ENCODE data around the gene A1BG.

Gene A1BG, protein sequence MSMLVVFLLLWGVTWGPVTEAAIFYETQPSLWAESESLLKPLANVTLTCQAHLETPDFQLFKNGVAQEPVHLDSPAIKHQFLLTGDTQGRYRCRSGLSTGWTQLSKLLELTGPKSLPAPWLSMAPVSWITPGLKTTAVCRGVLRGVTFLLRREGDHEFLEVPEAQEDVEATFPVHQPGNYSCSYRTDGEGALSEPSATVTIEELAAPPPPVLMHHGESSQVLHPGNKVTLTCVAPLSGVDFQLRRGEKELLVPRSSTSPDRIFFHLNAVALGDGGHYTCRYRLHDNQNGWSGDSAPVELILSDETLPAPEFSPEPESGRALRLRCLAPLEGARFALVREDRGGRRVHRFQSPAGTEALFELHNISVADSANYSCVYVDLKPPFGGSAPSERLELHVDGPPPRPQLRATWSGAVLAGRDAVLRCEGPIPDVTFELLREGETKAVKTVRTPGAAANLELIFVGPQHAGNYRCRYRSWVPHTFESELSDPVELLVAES

DNA sequence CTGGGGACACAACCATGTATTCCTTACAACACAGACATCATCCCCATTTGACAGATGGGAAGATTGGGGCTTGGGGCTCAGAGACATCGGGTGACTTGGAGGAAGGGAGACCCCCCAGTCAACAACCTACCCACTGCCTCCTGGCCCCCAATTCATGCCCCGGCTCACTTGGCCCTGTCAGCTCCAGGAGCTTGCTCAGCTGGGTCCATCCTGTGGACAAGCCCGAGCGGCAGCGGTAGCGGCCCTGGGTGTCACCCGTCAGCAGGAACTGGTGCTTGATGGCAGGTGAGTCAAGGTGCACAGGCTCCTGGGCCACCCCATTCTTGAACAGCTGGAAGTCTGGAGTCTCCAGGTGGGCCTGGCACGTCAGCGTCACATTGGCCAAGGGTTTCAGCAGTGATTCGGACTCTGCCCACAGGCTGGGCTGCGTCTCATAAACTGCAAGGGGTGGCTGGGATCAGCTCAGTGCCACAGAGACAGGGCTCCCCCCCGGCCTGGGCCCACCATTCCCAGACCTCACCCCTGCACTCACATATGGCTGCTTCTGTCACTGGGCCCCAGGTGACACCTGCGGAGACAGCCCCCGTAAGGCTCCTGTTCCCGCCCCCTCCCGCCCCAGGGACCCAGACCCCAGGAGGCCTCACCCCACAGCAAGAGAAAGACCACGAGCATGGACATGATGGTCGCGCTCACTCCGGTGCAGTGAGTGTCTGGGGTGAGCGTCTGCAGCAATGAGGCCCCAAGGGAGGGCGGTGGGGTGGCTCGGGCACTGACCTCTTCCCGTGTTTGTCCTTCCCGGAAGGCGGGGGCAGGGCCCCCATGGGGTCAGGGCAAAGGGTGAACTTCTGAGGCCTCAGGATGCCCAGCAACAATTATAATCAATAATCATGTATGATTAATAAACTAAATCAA lies at the start of gene A1BG:
Gene A1BG (minus strand): TSS at position 733 of the 912 bp plus-strand sequence. CDS start 55 bp downstream, at position 678.
- DNase-seq (ENCODE audit: low read depth in 2 of 2) = no peak

DNA sequence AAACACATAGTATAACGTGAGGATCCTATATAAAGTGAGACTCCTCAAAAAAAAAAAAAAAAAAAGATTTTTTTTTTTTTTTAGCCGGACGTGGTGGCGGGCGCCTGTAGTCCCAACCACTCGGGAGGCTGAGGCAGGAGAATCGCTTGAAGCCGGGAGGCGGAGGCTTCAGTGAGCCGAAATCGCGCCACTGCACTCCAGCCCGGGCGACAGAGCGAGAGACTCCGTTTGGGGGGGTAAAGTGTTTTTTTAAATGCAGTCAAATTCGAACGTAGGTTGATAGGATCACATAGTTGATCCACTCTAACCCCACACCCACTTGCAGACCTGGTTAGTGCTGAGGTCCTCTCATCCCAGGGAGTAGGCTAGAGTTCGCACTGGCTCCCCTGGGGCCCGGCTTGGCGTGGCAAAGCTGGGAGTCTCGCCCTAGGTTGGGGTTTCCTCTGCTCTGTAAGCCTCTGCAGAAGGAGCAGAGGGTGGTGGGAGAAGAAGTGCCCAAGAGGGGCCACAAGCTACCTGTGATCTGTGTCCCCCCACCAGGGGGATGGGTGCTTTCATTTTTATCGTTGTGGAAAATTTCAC lies 48.6 kb upstream of the A1BG start:
- DNase-seq (ENCODE audit: low read depth in 2 of 2) = no peak

DNA sequence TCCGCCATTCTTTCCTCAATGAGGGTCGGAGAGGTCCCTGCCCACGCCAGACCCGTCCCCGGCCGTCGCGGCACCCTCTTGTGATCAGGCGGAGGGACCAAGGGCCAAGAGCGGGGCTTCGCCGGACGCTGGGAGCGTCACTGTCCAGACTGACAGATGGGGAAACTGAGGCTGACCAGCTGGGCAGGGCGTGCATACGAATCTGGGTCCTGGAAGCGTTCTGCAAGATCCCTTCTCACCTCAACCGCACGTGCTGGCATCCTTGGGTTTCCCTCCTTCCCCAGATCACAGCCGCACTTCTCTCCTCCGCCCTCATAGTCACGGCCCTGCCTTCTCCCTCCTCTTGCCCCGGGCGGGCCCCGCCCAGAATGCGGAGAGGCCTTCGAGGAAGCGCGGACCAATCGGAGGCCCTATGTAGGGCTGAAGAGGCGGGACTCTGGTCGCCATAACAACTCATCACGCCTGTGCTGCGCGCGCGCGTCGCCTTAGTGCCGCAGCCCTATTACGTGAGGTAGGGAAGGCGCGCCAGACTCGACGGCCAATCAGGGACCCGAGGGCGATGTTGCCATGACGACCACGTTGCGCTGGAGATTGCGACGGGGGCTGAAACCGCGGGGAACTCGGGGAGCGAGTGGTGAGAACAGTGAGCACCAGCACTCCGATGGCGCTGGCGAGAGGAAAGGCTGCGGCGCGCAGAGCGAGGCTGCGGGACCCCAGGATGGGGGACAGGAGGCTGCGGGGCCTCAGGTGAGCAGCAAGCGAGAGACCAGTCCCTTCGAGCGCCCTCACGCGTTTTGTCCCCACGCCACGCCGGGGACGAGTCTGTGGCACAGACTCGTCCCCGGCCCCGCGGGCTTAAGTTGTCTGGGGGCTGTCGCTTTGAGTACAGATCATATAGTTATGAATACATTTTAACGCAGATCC lies 47.9 kb upstream of the A1BG start:
- DNase-seq (ENCODE audit: low read depth in 2 of 2) = peak; percentile 95 to 99

DNA sequence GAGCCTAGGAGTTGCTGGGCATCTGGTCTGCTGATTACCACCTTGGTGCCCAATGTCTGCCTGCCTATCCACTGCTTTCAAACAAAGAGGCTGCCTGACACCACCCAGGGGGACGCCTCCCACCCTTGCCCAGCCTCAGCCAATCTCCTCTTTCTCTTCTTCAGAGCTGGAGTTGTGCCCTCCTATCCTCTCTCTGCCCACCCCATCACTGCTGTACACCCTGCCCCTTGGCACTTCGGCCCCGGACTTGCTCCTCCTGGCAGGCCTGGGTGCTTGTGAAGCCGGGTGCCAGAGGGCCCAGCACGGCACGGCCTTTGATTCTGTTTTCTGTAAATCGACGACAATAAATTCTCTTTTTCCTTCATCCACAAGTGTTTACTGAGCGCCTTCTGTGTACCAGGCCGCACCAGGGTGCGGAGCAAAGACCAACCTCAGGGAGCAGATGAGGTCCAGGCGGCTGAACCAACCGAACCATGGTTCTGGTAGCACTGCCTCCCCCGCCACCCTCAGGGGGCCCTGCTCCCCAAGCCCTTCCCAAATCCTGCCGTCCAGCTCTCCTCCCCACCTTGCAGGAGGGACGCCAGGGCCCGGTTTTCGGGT lies 47.1 kb upstream of the A1BG start:
- no peak for DNase-seq (ENCODE audit: low read depth in 2 of 2)

DNA sequence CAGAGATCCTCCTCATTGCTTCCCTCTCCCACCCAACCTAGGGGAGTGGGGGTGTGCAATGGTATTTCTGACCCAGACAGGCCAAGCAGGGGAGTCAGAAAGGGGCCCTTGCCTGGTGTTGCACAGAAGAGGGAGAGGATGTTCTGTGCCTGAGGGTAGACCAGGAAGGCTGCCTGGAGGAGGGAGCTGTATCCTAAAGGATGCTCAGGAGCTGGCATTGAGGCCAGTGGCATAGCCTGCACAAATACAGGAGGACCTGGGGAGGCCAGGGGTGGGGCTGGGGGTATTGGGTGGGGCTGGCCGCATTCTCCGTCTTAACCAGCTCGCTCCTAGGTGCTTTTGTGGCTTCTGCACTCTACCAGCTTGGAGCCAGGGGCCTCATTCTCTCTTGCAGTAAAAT lies 46.6 kb upstream of the A1BG start:
- no peak for DNase-seq (ENCODE audit: low read depth in 2 of 2)

DNA sequence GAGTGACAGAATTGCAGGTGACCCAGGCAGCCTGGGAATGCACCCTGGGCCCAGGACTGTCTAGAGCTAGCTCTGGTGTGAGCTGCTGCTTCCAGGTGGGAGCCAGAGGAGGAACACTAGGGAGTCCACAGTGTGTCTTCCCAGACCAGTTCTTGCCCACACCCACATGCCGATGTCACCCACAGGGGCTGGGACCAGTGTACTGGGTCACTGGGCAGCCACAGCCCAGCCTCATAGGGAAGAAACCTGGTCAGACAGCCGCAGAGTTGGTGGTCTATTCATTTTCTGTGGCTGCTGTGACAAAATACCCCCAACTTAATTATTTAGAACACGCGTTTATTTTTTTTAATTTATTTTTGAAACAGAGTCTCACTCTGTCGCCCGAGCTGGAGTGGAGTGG lies 45.3 kb upstream of the A1BG start:
- no peak for DNase-seq (ENCODE audit: low read depth in 2 of 2)

DNA sequence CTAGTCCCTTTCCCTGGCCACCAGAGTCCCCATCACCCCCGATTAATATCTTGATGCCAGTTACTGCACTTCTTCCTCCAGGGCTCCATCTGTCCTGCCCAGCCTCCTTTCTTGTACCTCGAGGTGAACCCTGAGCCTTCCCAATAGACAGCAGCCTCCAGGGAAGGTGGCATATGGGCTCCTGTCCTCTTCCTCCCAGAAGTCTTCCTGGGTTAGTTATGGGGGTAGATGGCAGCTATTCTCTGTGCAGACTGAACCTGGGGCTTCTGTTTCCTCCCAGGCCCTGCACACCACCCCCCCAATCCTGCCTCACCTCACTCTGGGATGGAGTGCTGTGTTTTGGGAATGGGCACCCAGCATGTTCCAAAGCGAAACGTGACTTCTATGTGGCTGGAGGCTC lies 44.8 kb upstream of the A1BG start:
- DNase-seq (ENCODE audit: low read depth in 2 of 2) = no peak

DNA sequence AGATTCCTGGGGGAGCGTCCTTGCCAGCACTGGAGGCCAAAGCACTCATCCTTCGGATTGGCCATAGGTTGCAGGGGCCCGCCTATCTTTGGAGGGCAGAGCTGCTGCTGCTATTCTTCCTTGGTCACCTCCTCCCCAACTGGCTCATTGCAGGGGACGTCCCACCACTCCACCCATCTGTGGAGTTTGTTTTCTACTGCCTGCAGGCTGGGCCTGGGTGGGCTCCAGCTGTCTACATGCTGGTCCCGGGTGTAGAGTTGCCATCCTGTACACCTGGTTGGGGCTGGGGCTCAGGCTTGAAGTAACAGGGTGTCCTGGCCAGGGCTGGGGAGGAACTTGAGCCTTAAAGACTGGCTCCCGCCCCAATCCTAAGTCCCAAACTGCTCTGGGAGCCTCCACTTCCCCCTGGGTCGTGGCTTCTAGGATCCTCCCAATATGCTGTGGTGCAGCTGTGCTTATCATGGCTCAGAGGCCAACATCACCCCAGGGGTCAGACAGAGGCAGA lies 44.3 kb upstream of the A1BG start:
- no peak for DNase-seq (ENCODE audit: low read depth in 2 of 2)

DNA sequence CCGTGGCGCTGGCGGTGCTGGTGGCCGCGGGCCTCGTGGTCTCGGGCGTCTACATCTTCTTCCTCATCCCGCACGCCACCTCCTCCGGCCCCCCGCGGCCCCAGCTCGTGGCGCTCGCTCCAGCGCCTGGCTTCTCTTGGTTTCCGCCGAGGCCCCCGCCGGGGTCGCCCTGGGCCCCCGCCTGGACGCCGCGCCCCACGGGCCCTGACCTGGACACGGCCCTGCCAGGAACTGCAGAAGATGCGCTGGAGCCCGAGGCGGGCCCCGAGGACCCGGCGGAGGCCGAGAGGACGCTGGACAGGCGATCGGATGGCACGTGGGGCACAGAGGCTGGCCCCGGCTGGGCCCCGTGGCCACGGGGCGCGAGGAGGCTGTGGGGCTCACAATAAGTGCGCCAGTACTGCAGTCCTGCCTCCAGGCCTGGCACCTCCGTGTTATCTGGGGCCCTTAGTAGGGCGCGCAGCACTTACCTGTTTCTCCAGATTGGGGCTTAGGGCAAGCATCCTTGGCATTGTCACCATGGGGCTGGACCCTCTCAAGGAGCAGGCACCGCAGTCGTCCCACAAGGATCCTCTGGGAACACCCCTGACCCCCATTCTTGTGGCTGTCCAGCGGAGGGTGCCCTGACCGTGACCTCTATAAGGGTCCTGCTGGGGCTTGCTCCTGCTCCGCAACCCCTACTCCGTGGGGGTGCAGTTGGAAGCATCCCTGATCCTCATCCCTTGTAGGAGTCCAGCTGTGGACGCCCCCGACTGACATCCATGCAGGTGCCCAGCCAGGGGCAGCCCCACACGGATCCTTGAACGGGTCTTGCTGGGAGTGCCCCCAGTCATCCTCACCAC lies 43.6 kb upstream of the A1BG start:
- DNase-seq (ENCODE audit: low read depth in 2 of 2) = no peak

DNA sequence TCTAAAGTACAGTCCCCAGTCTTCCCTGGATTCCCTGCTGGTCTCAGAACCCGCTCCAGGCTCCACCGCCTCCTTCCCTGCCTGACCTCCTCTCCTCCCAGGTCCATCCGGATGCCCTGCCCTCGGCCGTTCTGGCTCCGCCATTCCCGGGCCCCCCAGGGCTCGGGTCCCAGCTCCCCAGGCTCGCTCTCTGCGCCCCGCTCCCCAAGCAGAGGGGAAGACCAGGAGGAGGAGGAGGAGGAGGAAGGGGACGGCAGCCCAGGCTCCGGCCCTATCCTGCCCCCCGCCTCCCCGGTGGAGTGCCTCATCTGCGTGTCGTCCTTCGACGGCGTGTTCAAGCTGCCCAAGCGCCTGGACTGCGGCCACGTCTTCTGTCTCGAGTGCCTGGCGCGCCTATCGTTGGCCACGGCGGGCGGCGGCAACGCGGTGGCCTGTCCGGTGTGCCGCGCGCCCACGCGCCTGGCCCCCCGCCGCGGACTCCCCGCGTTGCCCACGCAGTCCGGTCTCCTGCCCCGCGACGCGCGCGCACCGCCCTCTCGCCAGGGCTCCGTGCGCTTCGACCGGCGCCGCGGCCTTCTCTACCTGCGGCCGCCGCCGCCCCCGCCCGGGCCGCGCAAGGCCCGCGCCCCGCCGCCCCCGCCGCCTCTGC lies 42.8 kb upstream of the A1BG start:
- DNase-seq (ENCODE audit: low read depth in 2 of 2) = no peak

DNA sequence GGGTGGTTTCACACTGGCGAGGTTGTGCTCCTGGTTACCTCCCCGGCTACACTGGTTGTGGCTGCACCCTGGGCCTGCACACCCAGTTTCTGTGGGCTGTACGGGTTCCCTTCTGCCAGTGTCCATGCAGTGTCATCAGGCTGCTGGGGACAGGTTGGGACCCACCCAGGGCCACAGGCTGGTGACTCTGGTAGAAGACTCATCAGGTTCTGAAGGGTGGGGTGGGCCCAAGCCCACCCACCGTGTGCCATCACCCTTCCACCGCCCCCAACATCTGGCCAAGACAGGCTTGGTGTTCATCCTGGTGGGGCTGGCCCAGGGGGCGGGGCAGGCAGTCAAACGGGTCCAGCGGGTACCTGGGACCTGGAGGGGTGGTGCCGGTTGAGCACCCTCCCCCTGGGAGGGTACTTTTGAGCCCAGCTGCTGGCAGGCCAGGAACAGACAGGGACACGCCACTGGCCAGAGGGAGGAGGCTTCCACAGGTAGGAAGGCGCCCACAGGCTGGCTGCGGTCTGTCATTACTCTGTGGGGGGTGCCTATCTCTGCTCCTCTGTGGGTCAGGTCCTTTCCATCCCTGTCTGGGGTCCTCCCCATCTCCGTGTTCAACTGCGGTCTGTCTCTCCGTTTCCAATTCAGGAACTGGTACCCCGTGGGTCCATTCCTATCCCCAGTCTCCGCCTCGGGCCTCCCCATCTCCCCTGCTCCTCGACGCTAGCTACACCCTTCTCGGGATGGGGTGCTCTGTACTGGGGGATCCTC lies 42.1 kb upstream of the A1BG start, which contains the start of gene RNF225:
Gene RNF225 (plus strand): TSS at position 437 of the 759 bp plus-strand sequence. CDS start 434 bp downstream, outside the sequence.
- DNase-seq (ENCODE audit: low read depth in 2 of 2) = no peak

DNA sequence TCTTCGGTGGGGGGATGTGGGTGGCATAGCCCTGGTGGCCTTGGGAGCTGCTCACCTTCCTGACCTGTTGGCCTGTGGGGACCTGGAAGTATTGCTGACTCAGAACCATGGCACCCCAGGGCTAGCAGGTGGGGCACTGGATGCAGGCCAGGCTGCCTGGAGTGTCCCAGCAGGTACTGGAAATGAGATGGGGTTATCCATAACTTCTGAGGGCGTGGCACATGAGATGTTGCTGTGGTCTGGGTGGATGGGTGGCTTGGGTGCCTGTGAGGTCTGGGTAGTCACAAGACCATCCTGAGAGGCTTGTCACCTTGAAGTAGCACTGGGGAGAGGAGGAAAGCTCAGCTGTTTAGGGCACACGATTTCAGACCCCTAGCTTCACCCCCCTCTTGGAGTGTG lies 41.5 kb upstream of the A1BG start:
- DNase-seq (ENCODE audit: low read depth in 2 of 2) = no peak

DNA sequence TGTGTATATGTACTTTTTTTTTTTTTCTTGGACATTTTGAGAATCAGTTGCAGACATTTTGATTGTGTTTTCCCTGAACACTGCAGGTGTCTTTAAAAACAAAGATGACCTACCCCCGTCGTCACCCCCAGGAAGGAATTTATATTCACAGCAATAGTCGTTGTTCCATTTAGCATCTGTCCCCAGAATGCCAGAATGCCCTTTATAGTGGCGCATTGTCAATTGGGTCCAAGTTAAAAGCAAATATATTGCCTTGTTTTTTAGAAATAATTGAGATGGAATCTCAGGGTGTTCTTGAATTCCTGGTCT lies 40.4 kb upstream of the A1BG start:
- DNase-seq (ENCODE audit: low read depth in 2 of 2) = no peak

DNA sequence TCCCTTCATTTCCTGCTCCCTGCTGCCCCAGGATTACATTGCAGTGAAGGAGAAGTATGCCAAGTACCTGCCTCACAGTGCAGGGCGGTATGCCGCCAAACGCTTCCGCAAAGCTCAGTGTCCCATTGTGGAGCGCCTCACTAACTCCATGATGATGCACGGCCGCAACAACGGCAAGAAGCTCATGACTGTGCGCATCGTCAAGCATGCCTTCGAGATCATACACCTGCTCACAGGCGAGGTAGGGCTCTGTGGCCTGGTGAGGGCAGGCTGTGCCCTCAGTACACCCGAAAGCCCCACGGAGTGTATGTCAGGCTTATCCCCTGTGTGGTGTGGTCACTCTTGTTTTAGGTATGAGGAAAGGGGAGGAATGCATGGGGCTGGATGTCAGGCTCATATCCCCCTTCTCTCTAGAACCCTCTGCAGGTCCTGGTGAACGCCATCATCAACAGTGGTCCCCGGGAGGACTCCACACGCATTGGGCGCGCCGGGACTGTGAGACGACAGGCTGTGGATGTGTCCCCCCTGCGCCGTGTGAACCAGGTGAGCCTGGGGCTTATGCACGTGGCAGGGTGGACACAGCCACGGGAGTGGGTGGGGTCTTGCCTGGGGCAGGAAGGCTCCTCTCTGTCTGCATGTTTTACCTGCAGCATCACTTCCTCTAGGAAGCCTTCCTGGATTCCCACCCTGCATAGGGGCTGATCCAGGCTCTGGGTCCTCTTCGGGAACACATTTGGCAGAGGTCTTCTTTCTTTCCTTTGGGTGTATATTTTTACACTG lies 39.8 kb upstream of the A1BG start:
- no peak for DNase-seq (ENCODE audit: low read depth in 2 of 2)

DNA sequence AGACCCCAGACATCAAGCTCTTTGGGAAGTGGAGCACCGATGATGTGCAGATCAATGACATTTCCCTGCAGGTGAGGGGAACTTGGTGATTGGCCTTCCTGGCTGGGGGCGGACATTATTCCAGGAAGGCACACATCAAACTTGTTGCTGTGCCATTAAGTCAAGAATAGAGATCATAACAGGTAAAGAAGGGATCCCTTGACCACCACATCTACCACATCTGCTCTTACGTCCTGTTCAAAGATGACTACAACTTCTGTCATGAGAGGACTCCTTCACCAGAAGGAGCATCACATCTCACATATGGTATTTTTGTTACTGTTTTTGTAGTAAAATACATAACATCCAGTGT lies 34.9 kb upstream of the A1BG start:
- DNase-seq (ENCODE audit: low read depth in 2 of 2) = no peak

DNA sequence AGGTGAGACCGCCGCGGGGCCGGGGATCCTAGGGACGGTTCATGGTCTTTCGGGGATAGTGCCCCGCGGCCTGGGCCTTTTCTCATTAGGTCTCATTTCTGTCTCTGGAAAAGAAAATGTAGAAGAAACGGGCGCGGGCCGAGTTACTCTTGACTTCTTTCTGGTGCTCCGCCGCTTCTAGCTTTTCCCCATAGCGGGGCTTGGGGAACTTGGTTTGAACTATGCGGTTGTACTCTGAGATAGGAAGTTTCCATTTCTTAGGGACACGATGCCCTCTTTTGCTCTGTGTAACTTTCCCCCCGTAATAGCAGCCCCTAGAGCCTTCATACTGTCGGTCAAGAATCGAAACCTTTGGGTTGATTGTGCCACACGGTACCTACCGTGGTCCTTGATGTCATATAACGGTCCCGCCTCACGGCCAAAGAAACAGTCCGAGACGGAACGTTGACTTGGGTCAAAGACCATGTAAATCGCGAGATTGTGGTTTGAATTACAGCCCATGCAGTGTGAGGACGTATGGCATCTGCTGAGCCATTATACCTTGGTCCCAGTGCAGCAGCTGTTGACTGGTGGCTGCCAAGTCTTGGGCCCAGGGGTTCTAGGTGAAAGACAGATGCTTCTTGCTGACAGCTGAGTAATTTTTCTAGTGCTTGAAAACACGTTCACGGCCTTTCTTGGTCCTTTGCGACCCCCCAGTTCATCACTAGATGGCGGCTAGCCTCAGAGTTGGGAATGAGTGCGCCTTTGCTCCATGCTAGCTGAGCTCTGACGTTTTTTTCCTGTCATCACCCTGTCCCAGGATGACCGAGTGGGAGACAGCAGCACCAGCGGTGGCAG lies 34.3 kb upstream of the A1BG start:
- DNase-seq (ENCODE audit: low read depth in 2 of 2) = no peak

Data from stimulated activated CD4-positive, alpha-beta T cell treated with anti-CD3 and anti-CD28 coated beads, Interleukin-1b, Interleukin-23, amount 100 ng/mL, for 1 hour (primary cell).